Hippocampal formation (tissue), 2 donors: ENCODE results near the gene CFAP107.

Experiments
- DNase-seq, 2 donors: peaks; one replicate each; lab custom pipeline; 2025; lab: John Stamatoyannopoulos, UW

Gene CFAP107

DNA sequence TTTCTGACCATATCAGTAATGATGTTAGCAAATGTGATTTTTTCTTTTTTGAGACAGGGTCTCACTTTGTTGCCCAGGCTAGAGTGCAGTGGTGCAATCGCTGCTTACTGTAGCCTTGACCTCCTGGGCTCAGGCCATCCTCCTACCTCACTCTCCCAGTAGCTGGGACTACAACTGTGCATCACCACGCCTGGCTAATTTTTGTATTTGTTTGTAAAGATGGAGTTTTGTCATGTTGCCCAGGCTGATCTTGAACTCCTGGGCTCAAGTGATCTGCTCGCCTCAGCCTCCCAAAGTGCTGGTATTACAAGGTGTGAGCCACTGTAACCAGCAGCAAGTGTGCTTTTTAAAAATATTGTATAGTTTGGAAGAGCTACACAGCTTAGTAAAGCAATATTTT lies 4.1 kb upstream of the CFAP107 start:
- DNase-seq: no peak

DNA sequence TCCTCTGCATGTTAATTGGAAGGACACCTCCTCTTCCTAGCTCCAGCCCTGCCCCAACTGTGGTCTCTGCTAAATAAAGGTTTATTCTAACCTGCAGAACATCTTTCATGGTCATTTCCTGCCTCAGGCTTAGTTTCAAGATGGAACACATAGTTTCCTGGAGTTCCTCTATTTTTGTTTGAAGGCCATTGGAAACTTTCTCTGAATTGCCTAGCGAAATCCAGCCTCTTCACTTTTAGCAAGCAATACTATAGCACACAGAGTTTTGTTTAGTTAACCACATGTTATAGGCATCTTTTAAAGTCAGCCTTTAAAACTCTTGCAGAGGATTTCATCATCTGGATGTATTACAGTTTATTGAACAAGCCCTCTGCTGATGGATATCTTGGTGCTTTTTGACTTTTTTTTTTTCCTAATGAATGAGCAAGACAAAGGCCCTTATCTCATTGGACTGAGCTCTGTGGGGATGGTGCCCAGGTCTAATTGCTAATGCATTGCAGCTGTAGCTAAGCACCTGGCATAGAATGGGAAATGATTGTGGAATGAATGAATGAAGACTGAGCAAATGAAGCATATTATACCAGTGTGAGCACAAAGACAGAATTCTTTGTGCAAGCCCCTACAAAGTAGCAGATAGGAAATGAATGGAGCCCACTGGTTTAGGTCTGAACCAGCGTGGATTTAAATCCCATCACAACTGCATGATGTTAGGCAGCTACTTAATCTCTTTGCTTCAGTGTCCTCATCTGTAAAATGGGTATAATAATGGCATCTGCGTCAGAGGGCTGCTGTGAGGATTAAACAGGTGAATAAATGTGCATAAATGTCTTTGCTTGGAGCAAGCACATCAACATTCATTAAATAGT lies 641 bp upstream of the CFAP107 start:
- no peak for DNase-seq

DNA sequence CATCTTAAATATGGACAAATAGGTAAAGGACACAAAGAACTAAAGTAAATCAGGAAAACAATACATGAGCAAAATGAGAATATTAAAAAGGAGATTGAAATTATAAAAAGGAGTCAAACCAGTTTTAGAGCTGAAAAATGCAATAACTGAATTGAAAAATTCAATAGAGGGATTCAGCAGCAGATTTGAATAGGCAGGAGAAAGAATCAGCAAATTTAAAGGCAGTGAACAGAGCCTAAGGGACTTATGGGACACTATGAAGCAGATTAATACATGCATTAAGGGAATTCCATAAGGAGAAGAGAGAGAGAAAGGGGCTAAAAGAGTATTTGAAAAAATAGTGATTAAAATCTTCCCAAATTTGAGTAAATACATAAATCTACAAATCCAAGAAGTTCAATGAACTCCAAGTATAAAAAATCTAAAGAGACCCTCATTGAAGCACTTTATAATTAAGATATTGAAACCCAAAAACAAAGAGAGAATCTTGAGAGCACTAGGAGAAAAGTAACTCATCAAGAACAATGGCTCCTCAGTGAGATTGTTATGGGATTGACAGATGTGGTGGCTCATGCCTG lies 2.9 kb downstream of the CFAP107 start:
- no peak for DNase-seq

DNA sequence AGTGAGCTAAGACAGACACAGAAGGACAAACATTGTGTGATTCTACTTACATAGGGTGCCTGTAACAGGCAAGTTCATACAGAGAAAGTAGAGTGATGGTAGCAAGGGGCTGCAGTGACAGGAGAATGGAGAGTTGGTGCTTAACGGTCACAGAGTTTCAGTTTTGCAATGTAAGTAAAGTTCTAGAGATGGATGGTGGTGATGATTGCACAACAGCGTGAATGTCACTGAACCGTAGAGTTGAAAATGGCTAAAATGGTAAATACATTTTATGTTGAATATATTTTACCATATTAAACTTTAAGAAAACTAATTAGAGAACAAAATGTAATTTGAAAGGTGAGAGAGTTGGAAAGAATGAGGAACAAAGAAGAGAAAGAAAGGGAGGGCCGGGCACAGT lies 8.7 kb downstream of the CFAP107 start:
- no peak for DNase-seq

DNA sequence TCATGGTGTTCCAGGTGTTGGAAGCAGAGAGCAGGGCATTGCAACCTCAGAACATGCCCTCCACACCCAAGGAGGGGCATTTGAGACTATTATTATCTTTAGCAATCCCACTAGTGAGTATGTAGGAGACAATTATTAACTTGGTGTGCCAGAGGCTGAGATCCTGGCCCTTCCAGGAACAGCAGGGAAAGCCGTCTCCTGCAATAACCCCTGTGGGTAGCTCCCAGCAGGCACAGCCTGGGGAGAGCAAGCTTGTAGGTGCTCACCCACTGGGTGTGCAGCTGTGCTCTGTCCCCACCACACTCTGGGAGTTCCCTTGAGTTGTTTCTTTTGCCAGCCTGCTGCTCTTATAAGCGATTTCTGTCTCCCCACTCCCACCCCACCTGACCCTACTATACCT lies 10.3 kb downstream of the CFAP107 start:
- no peak for DNase-seq

DNA sequence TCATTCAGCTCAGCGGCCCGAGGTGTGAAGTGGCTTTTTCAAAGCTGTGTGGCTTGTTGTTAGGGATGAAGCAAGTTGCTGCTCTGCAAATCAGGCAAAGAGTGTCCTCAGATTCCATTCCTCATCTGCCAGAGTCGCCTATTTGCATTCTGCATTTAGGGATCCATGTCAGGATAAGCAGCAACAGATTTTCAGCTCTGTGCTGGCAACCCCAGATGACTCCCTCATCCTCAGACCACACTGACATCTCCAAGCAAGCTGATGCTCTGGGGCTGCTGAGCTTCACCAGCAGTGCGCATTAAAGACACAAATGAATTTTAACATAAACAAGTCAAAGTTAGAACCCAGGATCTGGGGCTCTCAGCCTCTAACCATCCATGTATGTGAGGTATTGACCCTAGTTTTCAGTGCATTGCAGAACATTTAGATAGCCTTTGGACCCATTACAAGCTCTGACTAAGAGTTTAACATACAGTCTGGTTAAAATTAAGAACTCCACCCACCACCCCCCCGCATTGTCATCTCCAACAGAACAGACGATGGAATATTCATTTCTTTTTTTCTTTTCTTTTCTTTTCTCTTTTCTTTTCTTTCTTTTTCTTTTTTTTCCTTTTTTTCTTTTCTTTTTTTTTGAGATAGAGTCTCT lies 10.9 kb downstream of the CFAP107 start:
- no peak for DNase-seq

DNA sequence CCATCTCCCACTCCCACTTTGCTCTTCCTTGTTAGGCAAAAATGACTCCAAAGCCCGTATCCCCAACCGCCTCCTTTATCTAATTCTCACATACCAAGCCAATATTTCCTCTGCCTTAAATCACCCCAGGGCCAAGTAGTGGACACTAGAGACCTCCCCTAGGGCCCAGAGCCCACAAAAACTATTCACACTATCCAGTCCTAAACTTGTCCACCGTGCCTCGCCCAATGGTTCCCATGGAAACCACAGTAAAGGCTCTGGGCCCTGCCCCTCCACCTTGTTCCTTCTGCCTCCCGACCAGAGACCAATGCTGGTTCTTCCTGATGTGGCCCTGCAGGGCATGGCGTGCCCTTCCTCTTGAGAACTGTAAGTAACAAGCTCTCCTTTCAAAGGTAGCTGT lies 11.8 kb downstream of the CFAP107 start:
- DNase-seq: no peak

DNA sequence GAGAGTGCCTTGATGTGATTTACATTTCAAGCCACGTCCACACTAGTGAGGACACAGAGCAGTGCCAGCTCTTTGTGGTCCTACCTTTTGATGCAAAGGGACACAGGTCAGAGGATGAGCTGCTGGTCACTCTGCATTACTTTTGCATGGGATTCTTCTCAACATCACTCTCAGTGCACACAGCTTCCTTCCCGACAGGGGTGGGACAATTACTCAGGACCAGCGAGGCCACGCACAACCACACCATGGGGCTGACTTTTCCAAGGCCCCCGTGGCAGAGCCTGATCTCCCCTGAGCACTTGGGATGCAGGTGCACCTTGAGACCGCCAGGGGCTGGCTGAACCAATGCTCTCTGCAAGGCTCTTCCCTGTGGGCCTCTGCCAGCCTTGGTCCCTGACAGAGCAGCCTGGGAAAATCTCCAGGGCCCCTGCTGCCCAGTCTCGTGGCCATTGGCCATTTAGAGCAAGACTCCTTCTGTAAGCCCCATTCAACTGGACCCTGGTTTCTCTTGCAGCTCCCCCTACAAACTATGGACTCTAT lies 14.3 kb downstream of the CFAP107 start:
- DNase-seq: no peak

DNA sequence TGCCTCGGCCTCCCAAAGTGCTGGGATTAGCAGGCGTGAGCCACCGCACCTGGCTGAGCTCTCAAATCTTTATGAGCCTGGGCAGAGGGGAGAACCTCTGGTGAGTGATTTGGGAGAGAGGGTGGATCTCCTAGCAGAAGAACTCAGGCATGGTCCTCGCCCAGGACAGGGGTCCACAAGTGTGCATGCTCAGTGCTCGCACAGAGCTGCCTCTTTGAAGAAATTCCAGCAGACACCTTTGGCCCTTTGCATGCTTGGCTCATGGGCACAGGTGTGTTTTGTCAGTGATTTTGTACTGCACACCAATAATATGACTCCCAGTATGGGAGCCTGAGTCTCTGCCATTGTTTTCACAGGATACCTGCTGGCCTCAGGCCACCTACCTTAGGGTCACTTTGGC lies 15.8 kb downstream of the CFAP107 start:
- no peak for DNase-seq

DNA sequence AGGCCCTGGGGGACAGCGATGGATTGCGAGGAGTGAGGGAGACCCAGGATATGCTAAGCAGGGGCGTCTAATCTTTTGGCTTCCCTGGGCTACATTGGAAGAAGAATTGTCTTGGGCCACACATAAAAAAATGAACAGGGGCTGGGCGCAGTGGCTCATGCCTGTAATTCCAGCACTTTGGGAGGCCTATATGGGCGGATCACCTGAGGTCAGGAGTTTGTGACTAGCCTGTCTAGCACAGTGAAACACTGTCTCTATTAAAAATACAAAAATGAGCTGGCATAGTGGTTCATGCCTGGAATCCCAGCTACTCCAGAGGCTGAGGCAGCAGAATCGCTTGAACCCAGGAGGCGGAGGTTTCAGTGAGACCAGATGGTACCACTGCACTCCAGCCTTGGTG lies 16.8 kb downstream of the CFAP107 start:
- no peak for DNase-seq

DNA sequence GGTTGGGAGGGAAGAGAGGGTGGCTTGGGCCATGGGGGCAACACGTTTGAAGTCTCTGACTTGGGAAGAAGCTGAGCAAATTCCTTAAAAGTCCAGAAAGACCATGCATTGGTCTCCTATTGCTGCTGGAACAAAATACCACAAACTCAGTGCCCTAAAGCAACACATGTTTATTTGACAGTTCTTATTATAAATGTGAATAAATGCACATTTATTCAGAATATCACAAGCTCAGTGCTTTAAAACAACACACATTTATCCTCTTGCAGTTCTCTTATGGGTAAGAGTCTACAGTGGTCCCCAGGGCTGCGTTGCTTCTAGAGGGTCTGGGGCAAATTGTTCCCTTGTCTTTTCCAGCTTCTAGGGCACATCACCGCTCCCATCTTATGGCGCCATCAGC lies 17.5 kb downstream of the CFAP107 start:
- no peak for DNase-seq

DNA sequence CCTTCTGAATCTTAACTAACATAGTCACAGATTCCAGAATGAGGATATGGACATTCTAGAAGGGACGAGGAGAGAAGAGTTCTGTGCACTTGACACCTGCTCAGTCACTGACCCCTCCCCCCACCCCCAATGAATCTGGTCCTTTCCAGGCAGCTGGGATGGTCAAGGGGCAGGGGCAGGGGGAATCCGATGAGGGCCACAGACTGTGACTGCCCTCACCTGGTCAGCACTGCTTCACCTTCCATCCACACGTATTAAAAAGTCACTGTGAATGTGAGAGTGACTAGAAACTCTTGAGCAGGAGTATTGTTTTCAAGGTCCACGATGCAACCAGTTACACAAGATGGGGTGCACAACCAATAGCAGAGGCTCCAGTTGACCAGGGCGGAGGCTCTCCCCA lies 18.0 kb downstream of the CFAP107 start:
- DNase-seq: no peak

DNA sequence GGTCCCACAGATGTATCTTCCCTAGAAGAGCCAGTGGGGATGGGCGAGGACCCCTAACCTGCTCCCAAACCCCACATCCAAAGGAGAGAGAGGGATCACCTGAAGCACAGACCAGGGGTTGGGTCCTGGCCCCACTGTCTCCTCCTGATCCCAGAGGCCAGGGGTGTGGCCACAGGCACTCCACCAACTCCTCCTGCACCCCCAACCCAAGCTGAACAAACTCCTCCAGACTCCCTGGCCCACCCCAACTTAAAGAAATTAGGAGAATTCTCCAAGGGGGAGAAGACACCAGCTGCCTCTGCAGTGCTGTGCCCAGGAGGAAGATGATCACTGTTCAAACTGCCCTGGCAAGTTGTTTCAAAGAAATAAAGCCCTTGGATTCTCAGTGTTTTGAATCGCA lies 23.0 kb downstream of the CFAP107 start:
- DNase-seq: no peak

DNA sequence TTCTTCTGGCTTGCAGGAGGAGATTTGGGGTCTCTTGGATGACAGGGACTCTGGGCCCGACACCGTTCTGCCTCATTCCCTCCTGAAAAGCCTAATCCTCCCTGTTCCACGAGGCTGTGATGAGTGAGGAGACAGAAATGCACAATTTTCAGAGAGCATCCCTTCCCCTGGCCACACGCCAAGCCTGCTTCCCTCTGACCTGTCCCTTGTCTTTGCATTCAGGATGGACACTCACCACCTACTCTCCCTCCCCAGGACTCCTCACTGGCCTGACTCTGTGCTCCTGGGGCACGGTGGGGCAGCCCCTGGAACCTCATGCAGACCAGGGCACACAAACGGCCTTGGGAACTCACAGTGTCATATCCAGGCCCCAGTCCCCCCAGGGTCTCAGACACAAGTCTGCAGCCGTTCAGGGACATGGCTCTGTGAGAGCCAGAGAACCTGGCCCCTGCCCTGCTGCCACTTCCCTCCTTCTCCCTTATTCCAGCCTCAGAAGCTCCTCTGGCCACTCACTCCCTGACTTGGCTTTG lies 24.0 kb downstream of the CFAP107 start:
- DNase-seq: no peak

DNA sequence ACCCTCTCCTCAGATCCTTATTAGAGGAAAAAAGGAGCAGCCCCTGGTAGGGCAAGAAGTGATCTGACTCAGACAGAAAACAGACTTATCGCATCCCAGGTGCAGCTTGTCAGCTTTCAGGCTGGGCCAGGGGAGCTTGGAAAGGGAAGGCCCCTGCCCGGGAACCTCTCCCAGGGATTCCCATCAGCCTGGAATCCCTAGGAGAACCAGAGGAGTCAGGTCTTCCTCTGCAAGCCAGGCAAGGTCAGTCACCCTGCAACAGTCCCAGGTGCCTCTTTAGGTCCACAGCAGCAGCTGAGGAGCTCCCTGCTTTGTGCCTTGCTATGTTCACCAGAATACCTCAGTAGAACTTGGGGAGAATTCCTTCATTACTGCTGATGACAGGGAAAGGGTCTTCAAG lies 24.6 kb downstream of the CFAP107 start:
- no peak for DNase-seq

DNA sequence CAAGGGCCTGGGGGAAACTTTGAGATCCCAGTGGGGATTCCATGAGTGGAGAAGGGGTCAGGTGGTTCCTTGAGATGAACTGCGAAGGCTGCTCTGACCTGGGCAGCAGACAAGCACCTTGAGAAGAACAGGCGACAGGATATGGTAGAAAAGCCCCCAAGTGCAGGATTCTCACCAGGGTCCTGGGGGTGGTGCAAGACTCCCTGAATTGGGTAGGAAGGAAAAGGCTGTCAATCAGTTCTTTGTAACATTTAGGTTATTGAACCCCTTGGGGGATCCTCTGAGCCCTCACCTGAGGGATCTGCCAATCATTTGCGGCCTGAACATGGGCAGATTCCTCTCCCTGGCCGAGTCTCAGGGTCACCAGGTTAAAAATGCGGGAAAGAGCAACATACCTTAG lies 25.2 kb downstream of the CFAP107 start:
- DNase-seq: no peak

DNA sequence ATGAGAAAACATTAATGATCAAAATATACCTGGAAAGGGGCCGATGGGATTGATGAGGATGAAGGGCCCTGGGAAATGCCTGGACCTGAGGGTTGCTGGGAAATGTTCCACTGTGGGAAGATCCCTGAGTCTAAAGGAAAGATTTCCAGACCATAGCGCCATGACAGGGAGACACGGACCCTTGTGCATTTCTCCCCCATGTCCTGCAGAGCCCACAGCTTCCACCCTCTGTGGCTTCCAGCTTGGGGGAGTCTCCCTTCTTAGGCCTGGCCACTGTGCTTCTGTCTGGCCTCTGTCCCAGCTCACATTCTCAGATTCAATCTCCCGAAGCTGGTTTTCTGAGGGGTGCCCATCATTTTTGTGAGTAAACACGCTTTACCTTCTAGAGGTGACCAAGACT lies 26.5 kb downstream of the CFAP107 start:
- DNase-seq: no peak

DNA sequence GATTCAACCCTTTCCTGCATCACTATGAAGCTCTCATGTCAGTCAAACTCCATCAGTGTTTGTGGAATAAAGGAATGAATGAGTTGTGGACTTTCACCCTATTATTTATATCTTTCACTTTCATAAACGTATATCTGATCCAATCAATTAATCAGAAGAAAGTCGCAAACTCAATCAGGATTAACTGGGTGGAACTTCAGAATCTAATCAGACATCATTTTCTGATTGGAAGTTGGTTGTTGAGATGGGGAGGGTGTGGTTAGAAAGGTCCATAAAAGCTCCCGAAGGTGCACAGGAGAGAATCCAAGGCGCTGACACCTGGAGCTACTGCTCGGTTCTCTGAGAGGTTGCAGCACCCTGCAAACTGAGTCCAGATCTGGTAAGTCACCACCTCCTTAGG lies 27.4 kb downstream of the CFAP107 start, which contains the start of gene PRAMEF12:
PRAMEF12 (plus strand) TSS at position 301 of the 400 bp plus-strand sequence. CDS start 1,130 bp downstream, outside the sequence.
- DNase-seq: no peak

DNA sequence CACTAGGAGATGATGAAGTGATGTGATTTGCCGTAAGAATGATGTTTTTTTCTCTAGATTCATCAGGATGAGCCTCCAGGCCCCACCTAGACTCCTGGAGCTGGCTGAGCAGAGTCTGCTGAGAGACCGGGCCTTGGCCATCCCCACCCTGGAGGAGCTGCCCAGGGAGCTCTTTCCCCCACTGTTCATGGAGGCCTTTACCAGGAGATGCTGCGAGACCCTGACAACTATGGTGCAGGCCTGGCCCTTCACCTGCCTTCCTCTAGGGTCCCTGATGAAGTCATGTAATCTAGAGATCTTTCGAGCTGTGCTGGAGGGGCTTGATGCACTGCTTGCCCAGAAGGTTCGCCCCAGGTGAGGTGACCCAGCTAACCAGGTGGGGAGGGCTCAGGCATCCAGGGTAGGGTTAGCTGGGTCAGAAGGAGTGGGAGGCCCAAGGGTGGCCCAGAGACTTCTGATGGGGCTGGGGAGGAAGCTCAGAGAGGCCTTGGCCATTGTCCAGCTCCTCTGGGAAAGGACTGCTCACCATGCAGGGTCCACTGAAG lies 28.9 kb downstream of the CFAP107 start:
- no peak for DNase-seq

DNA sequence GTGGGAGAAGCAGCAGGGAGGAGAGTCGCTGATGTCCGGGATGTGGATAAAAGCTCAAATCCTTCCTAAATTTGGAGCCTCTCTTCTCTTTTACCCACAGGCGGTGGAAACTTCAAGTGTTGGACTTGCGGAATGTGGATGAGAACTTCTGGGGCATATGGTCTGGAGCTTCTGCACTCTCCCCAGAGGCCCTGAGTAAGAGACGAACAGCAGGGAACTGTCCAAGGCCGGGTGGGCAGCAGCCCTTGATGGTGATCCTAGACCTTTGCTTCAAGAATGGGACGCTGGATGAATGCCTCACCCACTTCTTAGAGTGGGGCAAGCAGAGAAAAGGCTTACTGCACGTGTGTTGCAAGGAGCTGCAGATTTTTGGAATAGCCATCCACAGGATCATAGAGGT lies 29.4 kb downstream of the CFAP107 start:
- DNase-seq: no peak

DNA sequence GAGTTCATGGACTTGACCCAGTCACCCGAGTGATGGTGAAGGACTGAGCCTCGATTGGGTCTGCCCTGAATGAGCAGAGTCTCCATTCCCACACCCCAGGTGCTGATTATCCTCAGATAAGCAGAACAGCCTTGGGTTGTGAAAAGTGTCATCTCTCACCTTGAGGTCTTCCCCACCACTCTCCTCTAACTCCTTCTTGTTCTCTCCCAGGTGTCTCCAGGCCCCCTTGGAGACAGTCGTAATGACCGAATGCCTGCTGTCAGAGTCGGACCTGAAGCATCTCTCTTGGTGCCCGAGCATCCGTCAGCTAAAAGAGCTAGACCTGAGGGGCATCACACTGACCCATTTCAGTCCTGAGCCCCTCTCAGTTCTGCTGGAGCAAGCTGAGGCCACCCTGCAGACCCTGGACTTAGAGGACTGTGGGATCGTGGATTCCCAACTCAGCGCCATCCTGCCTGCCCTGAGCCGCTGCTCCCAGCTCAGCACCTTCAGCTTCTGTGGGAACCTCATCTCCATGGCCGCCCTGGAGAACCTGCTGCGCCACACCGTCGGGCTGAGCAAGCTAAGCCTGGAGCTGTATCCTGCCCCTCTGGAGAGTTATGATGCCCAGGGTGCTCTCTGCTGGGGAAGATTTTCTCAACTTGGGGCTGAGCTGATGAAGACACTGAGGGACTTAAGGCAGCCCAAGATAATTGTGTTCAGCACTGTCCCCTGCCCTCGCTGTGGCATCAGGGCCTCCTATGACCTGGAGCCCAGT lies 31.0 kb downstream of the CFAP107 start:
- no peak for DNase-seq

DNA sequence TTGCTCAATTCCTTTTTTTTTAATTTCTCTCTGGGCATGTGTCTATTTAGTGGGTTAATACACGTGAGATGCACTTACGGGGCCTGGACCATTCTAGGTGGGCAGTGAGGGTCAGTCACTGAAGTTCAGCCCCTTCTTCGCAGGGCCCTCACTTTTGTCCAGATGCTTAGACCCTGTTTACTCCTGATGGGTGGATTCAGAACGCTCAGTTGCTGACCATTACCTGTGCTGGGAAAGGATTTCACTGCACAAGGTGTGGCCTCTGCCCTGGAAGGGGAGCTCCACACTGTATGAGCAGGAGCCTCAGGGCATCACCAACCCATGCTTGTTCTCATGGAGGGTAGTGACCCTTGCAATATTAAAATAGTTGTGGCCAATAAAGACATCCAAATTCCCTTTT lies 32.1 kb downstream of the CFAP107 start:
- no peak for DNase-seq
